ENCODE results near the gene TAS2R60. TPM values are rescaled to one million over a fixed set of nuclear protein-coding genes. Genes with fewer than 3 reads are reported as not detected.

Gene TAS2R60
- total and polyA plus RNA-seq, 2 experiments from 2014 or later: 0.37 to 4.0 TPM

DNA sequence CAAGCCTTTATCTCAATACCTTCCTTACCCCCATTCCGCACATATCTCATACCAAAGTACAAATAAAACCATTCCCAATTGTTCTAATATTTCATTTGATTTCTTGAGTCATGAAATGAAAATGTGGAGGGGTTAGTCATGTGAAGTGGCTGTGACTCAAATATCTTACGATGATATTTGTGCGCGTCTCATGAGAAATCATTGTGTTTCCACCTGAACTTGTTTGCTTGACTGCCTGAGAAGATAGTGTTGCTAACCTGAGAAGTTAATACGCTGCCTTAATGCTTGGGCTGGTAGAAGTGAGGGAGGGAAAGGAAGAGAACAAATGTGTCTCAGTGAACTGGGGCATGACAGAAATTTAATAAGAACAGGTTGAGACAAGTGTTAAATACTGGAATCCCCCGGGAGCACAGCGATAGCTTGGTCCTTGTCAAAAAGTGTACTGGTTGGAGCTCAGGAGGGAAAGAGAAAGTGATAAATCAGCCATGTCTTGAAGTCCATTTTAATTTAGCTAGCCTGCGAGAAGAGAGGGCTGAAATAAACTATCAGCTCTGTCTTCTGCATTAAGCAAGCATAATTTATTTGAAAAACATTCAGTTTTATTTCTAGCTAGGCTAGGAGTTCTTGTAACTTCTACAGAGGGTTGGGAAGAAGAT, 27.4 kb upstream of the TAS2R60 start:
- Histone ChIP-seq H3K27ac (ENCODE audit: low read depth) (peak overlapping the region; percentile 57; the same call in 1 of the 2 replicates), H3K4me3 (no peak overlapping the region), H3K36me3 (ENCODE audit: insufficient read depth) (0 out of 2 replicates have a peak, but pooled peaks cover 9% of the 10 kb centered on the region), H3K4me2 (no peak overlapping the region), H2AFZ (no peak overlapping the region), H3K9me2 (ENCODE audit: insufficient read depth) (no peaks in the 10 kb centered on the region), H3K79me2 (replicated peaks; ENCODE audit: insufficient read depth) (peaks cover 7% of the 10 kb centered on the region), H4K20me1 (replicated peaks; ENCODE audit: insufficient read depth) (no peaks in the 10 kb centered on the region), H3F3A (replicated peaks; ENCODE audit: low read depth) (0 out of 2 replicates have a peak, but pooled peaks cover 3% of the 10 kb centered on the region), H3K4me1 (ENCODE audit: insufficient read depth) (peaks cover 58% of the 10 kb centered on the region), H3K27me3 (ENCODE audit: insufficient read depth) (no peaks in the 10 kb centered on the region)
- H3K9me3 Mint-ChIP-seq: peaks cover 14% of the 10 kb centered on the region
- ATAC-seq: no peak
- TF ChIP-seq, protein P1, sequence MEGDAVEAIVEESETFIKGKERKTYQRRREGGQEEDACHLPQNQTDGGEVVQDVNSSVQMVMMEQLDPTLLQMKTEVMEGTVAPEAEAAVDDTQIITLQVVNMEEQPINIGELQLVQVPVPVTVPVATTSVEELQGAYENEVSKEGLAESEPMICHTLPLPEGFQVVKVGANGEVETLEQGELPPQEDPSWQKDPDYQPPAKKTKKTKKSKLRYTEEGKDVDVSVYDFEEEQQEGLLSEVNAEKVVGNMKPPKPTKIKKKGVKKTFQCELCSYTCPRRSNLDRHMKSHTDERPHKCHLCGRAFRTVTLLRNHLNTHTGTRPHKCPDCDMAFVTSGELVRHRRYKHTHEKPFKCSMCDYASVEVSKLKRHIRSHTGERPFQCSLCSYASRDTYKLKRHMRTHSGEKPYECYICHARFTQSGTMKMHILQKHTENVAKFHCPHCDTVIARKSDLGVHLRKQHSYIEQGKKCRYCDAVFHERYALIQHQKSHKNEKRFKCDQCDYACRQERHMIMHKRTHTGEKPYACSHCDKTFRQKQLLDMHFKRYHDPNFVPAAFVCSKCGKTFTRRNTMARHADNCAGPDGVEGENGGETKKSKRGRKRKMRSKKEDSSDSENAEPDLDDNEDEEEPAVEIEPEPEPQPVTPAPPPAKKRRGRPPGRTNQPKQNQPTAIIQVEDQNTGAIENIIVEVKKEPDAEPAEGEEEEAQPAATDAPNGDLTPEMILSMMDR (conservative IDR thresholded peaks at IDR 0.05; ENCODE audit: low read depth in 2 of 2): no peak
- TF ChIP-seq EZH2phosphoT487 (IDR thresholded peaks at IDR 0.05; ENCODE audit: unreplicated experiment) (no peak), EZH2 (IDR thresholded peaks at IDR 0.05; ENCODE audit: low read depth, unreplicated experiment) (no peak), NANOG (IDR thresholded peaks at IDR 0.05; ENCODE audit: borderline replicate concordance) (no peak), CREB1 (CRISPR knock-in tag; IDR thresholded peaks at IDR 0.05; ENCODE audit: low read depth) (no peak), STAT1 (IDR thresholded peaks at IDR 0.05; ENCODE audit: unreplicated experiment) (no peak), POLR2AphosphoS5 (IDR thresholded peaks at IDR 0.05; ENCODE audit: low read depth) (no peak), ZNF114 (CRISPR knock-in tag; IDR thresholded peaks at IDR 0.05) (no peak), JUNB (IDR thresholded peaks at IDR 0.05; ENCODE audit: unreplicated experiment) (no peak), ZNF331 (CRISPR knock-in tag; IDR thresholded peaks at IDR 0.05; ENCODE audit: low read depth) (no peak)
- TF ChIP-seq, protein P2, sequence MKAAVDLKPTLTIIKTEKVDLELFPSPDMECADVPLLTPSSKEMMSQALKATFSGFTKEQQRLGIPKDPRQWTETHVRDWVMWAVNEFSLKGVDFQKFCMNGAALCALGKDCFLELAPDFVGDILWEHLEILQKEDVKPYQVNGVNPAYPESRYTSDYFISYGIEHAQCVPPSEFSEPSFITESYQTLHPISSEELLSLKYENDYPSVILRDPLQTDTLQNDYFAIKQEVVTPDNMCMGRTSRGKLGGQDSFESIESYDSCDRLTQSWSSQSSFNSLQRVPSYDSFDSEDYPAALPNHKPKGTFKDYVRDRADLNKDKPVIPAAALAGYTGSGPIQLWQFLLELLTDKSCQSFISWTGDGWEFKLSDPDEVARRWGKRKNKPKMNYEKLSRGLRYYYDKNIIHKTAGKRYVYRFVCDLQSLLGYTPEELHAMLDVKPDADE (IDR thresholded peaks at IDR 0.05): no peak
- TF ChIP-seq, protein P3, sequence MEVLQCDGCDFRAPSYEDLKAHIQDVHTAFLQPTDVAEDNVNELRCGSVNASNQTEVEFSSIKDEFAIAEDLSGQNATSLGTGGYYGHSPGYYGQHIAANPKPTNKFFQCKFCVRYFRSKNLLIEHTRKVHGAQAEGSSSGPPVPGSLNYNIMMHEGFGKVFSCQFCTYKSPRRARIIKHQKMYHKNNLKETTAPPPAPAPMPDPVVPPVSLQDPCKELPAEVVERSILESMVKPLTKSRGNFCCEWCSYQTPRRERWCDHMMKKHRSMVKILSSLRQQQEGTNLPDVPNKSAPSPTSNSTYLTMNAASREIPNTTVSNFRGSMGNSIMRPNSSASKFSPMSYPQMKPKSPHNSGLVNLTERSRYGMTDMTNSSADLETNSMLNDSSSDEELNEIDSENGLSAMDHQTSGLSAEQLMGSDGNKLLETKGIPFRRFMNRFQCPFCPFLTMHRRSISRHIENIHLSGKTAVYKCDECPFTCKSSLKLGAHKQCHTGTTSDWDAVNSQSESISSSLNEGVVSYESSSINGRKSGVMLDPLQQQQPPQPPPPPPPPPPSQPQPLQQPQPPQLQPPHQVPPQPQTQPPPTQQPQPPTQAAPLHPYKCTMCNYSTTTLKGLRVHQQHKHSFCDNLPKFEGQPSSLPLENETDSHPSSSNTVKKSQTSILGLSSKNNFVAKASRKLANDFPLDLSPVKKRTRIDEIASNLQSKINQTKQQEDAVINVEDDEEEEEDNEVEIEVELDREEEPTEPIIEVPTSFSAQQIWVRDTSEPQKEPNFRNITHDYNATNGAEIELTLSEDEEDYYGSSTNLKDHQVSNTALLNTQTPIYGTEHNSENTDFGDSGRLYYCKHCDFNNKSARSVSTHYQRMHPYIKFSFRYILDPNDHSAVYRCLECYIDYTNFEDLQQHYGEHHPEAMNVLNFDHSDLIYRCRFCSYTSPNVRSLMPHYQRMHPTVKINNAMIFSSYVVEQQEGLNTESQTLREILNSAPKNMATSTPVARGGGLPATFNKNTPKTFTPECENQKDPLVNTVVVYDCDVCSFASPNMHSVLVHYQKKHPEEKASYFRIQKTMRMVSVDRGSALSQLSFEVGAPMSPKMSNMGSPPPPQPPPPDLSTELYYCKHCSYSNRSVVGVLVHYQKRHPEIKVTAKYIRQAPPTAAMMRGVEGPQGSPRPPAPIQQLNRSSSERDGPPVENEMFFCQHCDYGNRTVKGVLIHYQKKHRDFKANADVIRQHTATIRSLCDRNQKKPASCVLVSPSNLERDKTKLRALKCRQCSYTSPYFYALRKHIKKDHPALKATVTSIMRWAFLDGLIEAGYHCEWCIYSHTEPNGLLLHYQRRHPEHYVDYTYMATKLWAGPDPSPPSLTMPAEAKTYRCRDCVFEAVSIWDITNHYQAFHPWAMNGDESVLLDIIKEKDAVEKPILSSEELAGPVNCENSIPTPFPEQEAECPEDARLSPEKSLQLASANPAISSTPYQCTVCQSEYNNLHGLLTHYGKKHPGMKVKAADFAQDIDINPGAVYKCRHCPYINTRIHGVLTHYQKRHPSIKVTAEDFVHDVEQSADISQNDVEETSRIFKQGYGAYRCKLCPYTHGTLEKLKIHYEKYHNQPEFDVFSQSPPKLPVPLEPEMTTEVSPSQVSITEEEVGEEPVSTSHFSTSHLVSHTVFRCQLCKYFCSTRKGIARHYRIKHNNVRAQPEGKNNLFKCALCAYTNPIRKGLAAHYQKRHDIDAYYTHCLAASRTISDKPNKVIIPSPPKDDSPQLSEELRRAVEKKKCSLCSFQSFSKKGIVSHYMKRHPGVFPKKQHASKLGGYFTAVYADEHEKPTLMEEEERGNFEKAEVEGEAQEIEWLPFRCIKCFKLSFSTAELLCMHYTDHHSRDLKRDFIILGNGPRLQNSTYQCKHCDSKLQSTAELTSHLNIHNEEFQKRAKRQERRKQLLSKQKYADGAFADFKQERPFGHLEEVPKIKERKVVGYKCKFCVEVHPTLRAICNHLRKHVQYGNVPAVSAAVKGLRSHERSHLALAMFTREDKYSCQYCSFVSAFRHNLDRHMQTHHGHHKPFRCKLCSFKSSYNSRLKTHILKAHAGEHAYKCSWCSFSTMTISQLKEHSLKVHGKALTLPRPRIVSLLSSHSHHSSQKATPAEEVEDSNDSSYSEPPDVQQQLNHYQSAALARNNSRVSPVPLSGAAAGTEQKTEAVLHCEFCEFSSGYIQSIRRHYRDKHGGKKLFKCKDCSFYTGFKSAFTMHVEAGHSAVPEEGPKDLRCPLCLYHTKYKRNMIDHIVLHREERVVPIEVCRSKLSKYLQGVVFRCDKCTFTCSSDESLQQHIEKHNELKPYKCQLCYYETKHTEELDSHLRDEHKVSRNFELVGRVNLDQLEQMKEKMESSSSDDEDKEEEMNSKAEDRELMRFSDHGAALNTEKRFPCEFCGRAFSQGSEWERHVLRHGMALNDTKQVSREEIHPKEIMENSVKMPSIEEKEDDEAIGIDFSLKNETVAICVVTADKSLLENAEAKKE (CRISPR knock-in tag; IDR thresholded peaks at IDR 0.05): no peak
- TF ChIP-seq, protein P4, sequence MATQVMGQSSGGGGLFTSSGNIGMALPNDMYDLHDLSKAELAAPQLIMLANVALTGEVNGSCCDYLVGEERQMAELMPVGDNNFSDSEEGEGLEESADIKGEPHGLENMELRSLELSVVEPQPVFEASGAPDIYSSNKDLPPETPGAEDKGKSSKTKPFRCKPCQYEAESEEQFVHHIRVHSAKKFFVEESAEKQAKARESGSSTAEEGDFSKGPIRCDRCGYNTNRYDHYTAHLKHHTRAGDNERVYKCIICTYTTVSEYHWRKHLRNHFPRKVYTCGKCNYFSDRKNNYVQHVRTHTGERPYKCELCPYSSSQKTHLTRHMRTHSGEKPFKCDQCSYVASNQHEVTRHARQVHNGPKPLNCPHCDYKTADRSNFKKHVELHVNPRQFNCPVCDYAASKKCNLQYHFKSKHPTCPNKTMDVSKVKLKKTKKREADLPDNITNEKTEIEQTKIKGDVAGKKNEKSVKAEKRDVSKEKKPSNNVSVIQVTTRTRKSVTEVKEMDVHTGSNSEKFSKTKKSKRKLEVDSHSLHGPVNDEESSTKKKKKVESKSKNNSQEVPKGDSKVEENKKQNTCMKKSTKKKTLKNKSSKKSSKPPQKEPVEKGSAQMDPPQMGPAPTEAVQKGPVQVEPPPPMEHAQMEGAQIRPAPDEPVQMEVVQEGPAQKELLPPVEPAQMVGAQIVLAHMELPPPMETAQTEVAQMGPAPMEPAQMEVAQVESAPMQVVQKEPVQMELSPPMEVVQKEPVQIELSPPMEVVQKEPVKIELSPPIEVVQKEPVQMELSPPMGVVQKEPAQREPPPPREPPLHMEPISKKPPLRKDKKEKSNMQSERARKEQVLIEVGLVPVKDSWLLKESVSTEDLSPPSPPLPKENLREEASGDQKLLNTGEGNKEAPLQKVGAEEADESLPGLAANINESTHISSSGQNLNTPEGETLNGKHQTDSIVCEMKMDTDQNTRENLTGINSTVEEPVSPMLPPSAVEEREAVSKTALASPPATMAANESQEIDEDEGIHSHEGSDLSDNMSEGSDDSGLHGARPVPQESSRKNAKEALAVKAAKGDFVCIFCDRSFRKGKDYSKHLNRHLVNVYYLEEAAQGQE (IDR thresholded peaks at IDR 0.05; ENCODE audit: unreplicated experiment): no peak
- H3K36me3 Mint-ChIP-seq (ENCODE audit: low read depth): peaks cover 25% of the 10 kb centered on the region
- no peak overlapping the region for H3K4me3 Mint-ChIP-seq
- peak overlapping the region; percentile 11; the same call in 1 of the 2 replicates for H3K27ac Mint-ChIP-seq
- no peak for DNase-seq (ENCODE audit: low spot score)
- peaks cover 70% of the 10 kb centered on the region for H3K4me1 Mint-ChIP-seq
- peaks cover 12% of the 10 kb centered on the region for H3K27me3 Mint-ChIP-seq (ENCODE audit: insufficient read depth, low read depth, poor library complexity)
